Osteoblast (primary cell): ENCODE data around the gene UNC5A. TPM values are rescaled to one million over a fixed set of nuclear protein-coding genes. Genes with fewer than 3 reads are reported as not detected.

Experiments
- DNase-seq: peaks from one replicate; pipeline ENCODE4 v3.0.0; 2011; ENCODE audit warnings: low spot score, mixed read lengths; ENCODE audit not compliant: insufficient read length; ENCODE audit errors: missing footprints
- H2AFZ ChIP-seq: 2 replicates; pipeline ENCODE4 v1.6.0; 2011; ENCODE audit warnings: mild to moderate bottlenecking, low read length
- H3K27ac ChIP-seq: 2 replicates; pipeline ENCODE4 v1.5.1; 2011; ENCODE audit warnings: mild to moderate bottlenecking, low read depth, low read length, moderate library complexity
- H3K27me3 ChIP-seq: 2 replicates; pipeline ENCODE4 v1.6.0; 2012; ENCODE audit warnings: mild to moderate bottlenecking, control low read depth, inconsistent platforms, low read length, moderate library complexity; ENCODE audit not compliant: insufficient read depth
- H3K36me3 ChIP-seq: 2 replicates; pipeline ENCODE4 v1.5.1; 2011; ENCODE audit warnings: mild to moderate bottlenecking, low read length, control low read depth, moderate library complexity; ENCODE audit not compliant: insufficient read depth
- H3K4me1 ChIP-seq: 2 replicates; pipeline ENCODE4 v1.5.1; 2011; ENCODE audit warnings: mild to moderate bottlenecking, low read length, control low read depth, moderate library complexity; ENCODE audit not compliant: insufficient read depth
- H3K4me2 ChIP-seq: 2 replicates; pipeline ENCODE4 v1.6.0; 2011; ENCODE audit warnings: mild to moderate bottlenecking, low read length; ENCODE audit not compliant: insufficient read depth
- H3K4me3 ChIP-seq: fragments of 200-600 bp; sonication (generic); 3 replicates; pipeline ENCODE4 v1.5.1; 2012; ENCODE audit warnings: mild to moderate bottlenecking, low read length, inconsistent platforms; ENCODE audit not compliant: insufficient read depth
- H3K79me2 ChIP-seq: 2 replicates; pipeline ENCODE4 v1.6.0; 2012; ENCODE audit warnings: mild to moderate bottlenecking, low read length, control low read depth, inconsistent platforms; ENCODE audit not compliant: insufficient read depth
- H3K9me3 ChIP-seq: 2 replicates; pipeline ENCODE4 v1.5.1; 2011; ENCODE audit warnings: low read depth, low read length, control low read depth
- H4K20me1 ChIP-seq: 2 replicates; pipeline ENCODE4 v1.6.0; 2012; ENCODE audit warnings: mild to moderate bottlenecking, low read length, control low read depth; ENCODE audit not compliant: insufficient read depth
- total RNA-seq: library from RNA; depleted of rRNA; stranded (reverse); fragments of >200 nt; gene quantifications from 2 replicates; pipeline ENCODE4 v1.2.3, GENCODE V29; 2012
- TF ChIP-seq, protein P1 (sequence below): IDR thresholded peaks from 2 replicates; pipeline ENCODE4 v1.5.1; 2011; ENCODE audit warnings: mild to moderate bottlenecking, low read depth, low read length, moderate library complexity; ENCODE audit errors: extremely low read depth

UNC5A gene
- total RNA-seq, 1 donor, result not detected

DNA sequence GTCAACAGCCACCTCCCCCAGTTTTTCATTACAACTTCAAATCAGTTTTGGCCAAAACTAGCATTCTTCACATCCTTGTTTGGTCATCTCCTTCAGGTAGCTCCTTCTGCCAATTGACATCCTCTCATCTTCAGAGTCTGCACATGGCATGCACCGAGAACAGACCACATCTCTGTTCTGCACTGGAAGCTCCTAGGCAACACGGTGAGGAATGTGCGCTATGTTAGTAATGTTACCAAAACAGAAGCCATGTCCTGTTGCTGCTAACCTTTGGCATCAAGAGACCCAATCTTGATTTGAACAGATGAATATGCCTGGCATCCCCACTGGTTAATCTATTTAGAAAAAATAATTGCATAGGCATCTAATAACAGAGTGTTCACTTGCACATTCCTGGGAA is 93.9 kb downstream of the UNC5A start:
- TF ChIP-seq, protein P1, sequence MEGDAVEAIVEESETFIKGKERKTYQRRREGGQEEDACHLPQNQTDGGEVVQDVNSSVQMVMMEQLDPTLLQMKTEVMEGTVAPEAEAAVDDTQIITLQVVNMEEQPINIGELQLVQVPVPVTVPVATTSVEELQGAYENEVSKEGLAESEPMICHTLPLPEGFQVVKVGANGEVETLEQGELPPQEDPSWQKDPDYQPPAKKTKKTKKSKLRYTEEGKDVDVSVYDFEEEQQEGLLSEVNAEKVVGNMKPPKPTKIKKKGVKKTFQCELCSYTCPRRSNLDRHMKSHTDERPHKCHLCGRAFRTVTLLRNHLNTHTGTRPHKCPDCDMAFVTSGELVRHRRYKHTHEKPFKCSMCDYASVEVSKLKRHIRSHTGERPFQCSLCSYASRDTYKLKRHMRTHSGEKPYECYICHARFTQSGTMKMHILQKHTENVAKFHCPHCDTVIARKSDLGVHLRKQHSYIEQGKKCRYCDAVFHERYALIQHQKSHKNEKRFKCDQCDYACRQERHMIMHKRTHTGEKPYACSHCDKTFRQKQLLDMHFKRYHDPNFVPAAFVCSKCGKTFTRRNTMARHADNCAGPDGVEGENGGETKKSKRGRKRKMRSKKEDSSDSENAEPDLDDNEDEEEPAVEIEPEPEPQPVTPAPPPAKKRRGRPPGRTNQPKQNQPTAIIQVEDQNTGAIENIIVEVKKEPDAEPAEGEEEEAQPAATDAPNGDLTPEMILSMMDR, result no peak
- H3K4me2 ChIP-seq, result no peak overlapping the region
- peaks cover 3% of the 10 kb centered on the region for H4K20me1 ChIP-seq
- H2AFZ ChIP-seq, result no peak overlapping the region
- H3K4me1 ChIP-seq, result no peaks in the 10 kb centered on the region
- no peak overlapping the region for H3K4me3 ChIP-seq
- peaks cover 63% of the 10 kb centered on the region for H3K36me3 ChIP-seq
- H3K27ac ChIP-seq, result no peak overlapping the region
- no peak for DNase-seq
- no peaks in the 10 kb centered on the region for H3K79me2 ChIP-seq
- H3K27me3 ChIP-seq, result no peaks in the 10 kb centered on the region
- H3K9me3 ChIP-seq, result no peaks in the 10 kb centered on the region

DNA sequence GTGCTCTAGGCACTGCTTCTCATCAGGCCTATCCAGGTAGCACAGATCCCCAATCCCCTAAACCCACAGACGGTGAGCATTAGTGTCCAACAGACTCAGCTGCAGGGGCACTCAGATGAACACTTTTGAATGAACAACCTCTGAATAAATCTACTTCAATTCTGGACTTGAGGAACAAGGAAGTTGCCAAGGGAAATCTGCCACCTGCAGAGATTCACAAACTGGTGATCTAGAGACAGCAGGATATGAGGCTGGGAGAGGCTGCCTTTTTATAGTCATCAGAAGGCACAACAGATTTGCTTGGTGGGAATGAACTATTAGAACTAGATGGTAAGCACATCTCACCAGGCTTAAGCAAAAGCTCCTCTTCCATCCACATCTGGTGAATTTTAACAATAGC is 95.8 kb downstream of the UNC5A start:
- TF ChIP-seq, protein P1, result no peak
- DNase-seq, result no peak
- Histone ChIP-seq H3K9me3 (no peaks in the 10 kb centered on the region), H3K4me1 (no peaks in the 10 kb centered on the region), H3K79me2 (no peaks in the 10 kb centered on the region), H3K27me3 (no peaks in the 10 kb centered on the region), H4K20me1 (peaks cover 6% of the 10 kb centered on the region), H3K4me2 (no peak overlapping the region), H2AFZ (no peak overlapping the region), H3K36me3 (peaks cover 63% of the 10 kb centered on the region), H3K4me3 (no peak overlapping the region), H3K27ac (no peak overlapping the region)

DNA sequence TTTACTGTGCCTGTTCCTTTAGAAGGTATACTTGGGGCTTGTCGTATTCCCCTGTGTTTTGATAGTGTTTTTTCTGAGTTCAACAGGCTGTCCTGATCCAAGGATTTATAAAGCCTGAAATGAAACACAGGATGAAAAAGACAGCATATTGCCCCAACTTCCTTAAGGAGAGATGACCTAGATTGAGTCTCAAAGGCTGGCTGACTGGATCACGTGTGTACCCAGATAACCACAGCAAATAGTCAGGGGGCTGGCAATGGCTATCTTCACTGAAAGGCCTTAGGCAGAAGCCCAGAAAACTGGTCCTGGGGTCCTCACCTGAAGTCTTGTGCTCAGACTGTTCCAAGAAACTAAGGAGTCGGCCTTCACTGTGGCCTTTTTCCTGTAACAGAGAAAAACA is 96.4 kb downstream of the UNC5A start:
- H3K4me2 ChIP-seq, result no peak overlapping the region
- H2AFZ ChIP-seq, result no peak overlapping the region
- H3K79me2 ChIP-seq, result no peaks in the 10 kb centered on the region
- H3K36me3 ChIP-seq, result peaks cover 63% of the 10 kb centered on the region
- H3K9me3 ChIP-seq, result no peaks in the 10 kb centered on the region
- H3K27ac ChIP-seq, result no peak overlapping the region
- TF ChIP-seq, protein P1, result no peak
- H3K4me1 ChIP-seq, result no peaks in the 10 kb centered on the region
- H4K20me1 ChIP-seq, result peaks cover 6% of the 10 kb centered on the region
- DNase-seq, result no peak
- no peak overlapping the region for H3K4me3 ChIP-seq
- no peaks in the 10 kb centered on the region for H3K27me3 ChIP-seq

DNA sequence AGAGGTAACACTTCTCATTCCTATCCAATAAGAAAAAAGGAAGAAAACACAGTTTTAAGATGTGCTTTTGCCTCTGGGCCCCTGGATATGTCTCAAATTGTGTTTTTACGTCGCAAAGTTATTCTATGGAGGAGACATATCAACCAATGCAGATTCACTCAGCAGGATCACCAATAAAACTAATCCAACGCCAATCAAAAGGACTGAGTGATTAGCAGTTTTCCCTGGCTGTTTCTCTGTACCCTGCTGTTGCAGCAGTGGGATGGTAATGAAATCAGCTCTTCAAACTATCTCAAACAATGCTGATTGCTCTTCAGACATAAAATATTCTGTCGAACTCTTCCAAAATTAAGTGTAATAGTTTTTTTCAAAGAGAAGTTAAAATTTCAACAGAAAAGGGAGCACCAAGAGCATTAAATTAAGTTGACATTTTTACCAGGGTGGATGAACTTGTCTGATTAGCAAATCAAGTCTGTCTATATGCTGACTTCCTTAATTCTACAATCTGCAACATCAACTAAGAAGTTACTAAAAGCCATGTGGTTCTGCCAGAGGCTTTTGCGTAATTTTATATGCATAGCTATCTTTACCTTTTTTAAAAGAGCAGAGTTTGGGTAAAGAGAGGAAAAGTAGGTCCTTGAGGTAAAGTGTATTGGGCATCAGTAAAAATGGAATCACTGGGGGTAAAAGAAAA is 98.5 kb downstream of the UNC5A start:
- Histone ChIP-seq H3K27ac (no peak overlapping the region), H3K79me2 (no peaks in the 10 kb centered on the region), H3K4me1 (no peaks in the 10 kb centered on the region), H2AFZ (no peak overlapping the region), H3K9me3 (no peaks in the 10 kb centered on the region), H3K4me3 (no peak overlapping the region), H4K20me1 (peaks cover 11% of the 10 kb centered on the region), H3K4me2 (no peak overlapping the region), H3K36me3 (peaks cover 48% of the 10 kb centered on the region), H3K27me3 (no peaks in the 10 kb centered on the region)
- DNase-seq, result no peak
- TF ChIP-seq, protein P1, result no peak
